VCaP (cell line): ENCODE measurements around the gene FHIT.

ENCODE experiments used
- H3K27ac ChIP-seq: fragments of 450-650 bp; 2 replicates; pipeline ENCODE4 v1.5.1; 2017
- CTCF ChIP-seq: fragments of 450-650 bp; conservative IDR thresholded peaks from 2 replicates; pipeline ENCODE4 v1.5.1; 2017; ENCODE audit warnings: mild to moderate bottlenecking, moderate library complexity

FHIT gene

DNA sequence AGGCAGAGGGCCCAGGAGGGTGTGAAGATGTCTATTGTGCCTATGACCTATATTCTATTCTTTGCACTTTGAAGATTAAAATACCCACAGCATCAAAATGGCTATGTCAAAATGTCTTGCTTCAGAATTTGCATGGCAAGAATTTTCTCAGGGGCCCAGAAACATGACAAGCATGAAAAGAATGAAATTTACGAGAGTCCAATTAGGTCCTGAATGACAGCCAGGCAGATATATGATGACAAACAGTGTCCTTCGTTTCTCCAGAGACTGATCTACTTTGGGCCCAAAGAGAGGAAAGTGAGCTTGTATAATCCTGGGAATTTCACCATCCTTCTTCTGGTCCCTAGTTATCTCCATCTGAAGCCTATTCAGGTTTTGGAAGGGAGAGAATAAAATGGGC lies 609.9 kb downstream of the FHIT start:
- H3K27ac ChIP-seq, result no peak overlapping the region
- TF ChIP-seq CTCF, result no peak

GRCh38 chr3:60636846-60637245 lies 614.4 kb downstream of the FHIT start:
- H3K27ac ChIP-seq, result no peak overlapping the region
- no peak for TF ChIP-seq CTCF

DNA sequence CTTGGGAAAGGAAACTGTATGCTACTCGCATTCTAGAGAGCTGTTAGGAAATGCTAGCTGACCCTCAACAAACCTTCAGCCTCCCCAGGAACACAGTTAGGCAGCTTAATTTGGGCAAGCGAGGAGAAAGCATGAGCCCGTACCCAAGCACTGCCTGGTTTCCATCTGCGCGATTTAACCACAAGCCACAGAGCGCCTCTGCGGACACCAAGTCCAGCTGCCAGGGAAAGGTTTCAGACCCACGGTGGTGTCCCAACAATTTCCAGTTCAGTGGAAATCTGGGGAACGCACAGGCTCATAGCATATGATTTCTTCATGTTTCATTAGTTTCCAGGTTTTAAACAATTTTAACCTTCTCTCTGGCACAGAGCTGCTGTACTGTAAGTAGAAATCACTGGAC lies 617.6 kb downstream of the FHIT start:
- no peak overlapping the region for H3K27ac ChIP-seq
- TF ChIP-seq CTCF, result no peak

GRCh38 chr3:60631509-60631908 lies 619.7 kb downstream of the FHIT start:
- TF ChIP-seq CTCF, result no peak
- no peak overlapping the region for H3K27ac ChIP-seq

- H3K27ac ChIP-seq, result no peak overlapping the region
- no peak for TF ChIP-seq CTCF
Measured at GRCh38 chr3:60630953-60631352, 620.3 kb downstream of the FHIT start.

GRCh38 chr3:60629816-60630215 lies 621.4 kb downstream of the FHIT start:
- no peak overlapping the region for H3K27ac ChIP-seq
- TF ChIP-seq CTCF, result no peak

DNA sequence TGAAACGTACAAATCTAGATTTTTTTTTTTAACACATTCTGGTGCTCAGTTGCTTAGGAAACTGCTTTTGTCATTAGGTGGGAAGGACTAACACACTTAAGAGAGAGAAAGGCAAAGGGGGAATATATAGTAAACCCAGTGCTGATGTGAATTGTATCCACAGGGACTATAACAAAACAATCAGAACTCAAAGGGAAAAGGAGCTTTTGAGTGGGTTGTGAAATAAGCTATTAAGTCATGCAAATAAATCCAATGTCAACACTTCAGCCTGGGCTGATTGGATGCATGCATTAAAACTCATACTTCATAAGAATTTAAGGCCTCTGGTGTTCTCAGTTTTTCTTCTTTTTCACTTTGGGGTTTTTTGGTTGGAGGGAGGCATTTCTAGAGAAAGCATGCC lies 628.9 kb downstream of the FHIT start:
- no peak overlapping the region for H3K27ac ChIP-seq
- TF ChIP-seq CTCF, result no peak

DNA sequence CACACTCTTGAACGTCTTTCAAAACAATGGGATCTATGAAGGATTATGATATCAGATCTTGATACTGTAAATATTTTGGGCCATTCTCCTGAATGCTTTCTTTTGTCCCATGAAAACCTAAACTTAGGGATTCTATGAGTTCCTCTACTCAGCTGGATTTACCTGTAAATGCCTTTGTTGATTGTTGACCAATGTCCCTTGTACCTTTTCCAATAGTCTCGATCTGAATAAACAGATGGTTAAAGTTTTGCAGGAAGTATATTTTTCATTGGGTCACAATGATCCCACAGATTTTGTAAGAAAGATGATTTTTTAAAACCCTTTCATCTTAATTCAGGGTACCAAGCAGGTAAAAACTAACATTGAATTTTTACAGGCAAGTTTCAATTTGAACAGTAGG lies 634.1 kb downstream of the FHIT start:
- no peak for TF ChIP-seq CTCF

More for the DNA sequence above, 634.1 kb downstream of the FHIT start:
- no peak overlapping the region for H3K27ac ChIP-seq
